ENCODE results near the gene CIDEB.

DNA sequence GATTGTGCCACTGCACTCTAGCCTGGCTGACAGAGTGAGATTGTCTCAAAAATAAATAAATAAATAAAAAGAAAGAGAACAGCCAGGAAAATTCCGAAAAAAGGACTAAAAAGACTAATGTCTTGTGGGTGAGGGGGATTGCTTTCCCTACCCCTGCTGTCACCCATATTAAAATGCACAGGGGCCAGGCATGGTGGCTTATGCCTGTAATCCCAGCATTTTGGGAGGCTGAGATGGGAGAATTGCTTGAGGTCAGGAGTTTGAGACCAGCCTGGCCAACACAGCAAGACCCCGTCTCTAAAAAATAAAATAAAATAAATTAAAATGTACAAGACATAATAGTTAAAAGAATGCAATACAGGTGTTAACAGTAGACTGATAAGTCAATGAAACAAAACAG, 14.3 kb downstream of the CIDEB start:
- TF ChIP-seq POLR2A (IDR thresholded peaks at IDR 0.05) = no peak
- TF ChIP-seq, protein P1, sequence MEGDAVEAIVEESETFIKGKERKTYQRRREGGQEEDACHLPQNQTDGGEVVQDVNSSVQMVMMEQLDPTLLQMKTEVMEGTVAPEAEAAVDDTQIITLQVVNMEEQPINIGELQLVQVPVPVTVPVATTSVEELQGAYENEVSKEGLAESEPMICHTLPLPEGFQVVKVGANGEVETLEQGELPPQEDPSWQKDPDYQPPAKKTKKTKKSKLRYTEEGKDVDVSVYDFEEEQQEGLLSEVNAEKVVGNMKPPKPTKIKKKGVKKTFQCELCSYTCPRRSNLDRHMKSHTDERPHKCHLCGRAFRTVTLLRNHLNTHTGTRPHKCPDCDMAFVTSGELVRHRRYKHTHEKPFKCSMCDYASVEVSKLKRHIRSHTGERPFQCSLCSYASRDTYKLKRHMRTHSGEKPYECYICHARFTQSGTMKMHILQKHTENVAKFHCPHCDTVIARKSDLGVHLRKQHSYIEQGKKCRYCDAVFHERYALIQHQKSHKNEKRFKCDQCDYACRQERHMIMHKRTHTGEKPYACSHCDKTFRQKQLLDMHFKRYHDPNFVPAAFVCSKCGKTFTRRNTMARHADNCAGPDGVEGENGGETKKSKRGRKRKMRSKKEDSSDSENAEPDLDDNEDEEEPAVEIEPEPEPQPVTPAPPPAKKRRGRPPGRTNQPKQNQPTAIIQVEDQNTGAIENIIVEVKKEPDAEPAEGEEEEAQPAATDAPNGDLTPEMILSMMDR (IDR thresholded peaks at IDR 0.05) = no peak

Data from thyroid gland (tissue), 4 donors.